A549 treated with GW870086 at 1 μM for 4 hours (cell line): ENCODE measurements around the gene USP54. TPM values are rescaled to one million over a fixed set of nuclear protein-coding genes. Genes with fewer than 3 reads are reported as not detected.

Experiments used
- total RNA-seq: library from RNA; stranded (reverse); fragments of 200-300 nt; extraction: Qiagen RNA extraction; gene quantifications from 5 replicates; pipeline ENCODE4 v1.2.3, GENCODE V29; 2022; ENCODE audit warnings: low read depth

USP54 gene, protein sequence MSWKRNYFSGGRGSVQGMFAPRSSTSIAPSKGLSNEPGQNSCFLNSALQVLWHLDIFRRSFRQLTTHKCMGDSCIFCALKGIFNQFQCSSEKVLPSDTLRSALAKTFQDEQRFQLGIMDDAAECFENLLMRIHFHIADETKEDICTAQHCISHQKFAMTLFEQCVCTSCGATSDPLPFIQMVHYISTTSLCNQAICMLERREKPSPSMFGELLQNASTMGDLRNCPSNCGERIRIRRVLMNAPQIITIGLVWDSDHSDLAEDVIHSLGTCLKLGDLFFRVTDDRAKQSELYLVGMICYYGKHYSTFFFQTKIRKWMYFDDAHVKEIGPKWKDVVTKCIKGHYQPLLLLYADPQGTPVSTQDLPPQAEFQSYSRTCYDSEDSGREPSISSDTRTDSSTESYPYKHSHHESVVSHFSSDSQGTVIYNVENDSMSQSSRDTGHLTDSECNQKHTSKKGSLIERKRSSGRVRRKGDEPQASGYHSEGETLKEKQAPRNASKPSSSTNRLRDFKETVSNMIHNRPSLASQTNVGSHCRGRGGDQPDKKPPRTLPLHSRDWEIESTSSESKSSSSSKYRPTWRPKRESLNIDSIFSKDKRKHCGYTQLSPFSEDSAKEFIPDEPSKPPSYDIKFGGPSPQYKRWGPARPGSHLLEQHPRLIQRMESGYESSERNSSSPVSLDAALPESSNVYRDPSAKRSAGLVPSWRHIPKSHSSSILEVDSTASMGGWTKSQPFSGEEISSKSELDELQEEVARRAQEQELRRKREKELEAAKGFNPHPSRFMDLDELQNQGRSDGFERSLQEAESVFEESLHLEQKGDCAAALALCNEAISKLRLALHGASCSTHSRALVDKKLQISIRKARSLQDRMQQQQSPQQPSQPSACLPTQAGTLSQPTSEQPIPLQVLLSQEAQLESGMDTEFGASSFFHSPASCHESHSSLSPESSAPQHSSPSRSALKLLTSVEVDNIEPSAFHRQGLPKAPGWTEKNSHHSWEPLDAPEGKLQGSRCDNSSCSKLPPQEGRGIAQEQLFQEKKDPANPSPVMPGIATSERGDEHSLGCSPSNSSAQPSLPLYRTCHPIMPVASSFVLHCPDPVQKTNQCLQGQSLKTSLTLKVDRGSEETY (N-terminal part only)
- total RNA-seq = 9.3 to 11.9 TPM (median 11.3 TPM) in 5 replicates

DNA sequence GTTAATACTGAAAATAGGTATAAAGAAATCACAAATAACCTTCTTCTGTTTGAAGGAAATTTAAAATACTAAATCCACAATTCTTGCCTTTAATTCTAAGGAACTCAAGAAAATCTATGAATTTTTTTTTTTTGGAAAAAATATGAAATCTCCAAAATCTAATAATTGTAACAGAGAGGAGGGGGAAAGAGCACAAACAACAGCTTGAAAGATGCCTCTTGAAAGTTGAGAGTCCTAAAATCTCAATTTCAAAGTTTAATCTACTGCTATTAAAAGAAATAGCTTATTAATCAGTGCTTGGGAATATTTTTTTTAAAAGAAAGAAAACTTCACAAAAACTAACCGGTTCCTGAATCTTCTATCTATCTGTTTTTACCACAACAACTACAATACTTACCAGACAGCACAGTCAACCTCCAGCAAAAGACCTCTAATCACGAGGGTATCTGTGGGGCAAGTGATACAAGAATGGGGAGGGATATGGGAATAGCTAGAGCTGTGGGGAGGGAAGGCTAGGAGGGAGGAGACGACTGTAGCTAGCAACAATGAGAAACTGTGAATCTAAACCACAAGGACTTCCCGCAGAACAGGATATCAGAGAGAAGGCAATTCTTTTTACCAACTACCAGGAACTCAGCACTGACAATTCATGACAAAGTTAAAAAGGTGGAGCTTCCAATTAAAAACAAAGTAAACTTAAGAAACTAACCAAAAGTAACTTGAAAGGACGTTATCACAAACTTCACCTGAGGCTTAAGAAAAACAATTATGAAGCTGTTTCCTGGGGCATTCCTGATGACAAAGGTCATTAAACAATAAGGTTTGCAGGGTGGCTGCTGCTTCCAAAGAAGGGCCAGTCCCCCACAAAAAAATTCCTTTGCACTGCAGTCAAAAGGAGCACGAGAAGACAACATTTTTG, at the start of gene USP54:
USP54 (minus strand) TSS at position 462 of the 919 bp plus-strand sequence. CDS start 15,684 bp downstream, outside the sequence.

DNA sequence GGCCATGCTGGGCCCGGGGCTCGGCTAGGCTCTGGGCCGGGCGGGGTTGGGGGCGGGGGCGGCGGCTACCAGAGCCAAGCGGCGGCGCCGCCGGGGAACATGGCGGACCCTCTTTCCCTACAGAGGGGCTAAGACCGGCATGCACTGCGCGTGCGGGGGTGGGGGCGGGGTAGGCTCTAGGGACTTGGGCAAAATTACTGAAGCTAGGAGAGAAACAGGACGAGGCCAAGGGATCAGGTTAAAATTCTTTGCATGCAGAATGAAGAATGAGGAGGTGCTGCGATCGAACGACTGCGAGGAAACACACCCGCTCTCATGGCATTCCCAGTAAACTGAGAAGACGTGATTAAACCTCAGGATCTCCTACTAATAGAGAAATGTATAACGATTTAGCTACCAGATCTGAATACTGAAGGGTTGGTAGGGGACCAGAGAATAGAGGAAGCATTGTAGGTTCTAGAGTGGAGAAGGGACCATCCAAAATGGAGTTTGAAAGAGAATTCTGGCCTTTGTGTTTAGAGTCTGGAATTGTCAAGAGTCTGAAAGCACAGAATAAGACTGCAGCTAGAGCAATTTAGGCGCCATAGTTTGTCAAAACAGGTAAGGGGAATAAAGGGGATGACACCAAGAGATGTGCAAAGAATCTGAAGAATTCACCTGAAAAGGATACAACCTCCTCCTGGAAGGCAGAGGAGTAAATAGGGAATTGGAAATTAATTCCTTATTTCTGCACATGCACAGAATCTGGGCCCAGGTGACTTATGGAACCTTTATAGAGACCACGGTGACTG, 95.1 kb downstream of the USP54 start, which contains the start of gene PPP3CB:
PPP3CB (minus strand) TSS at position 141 of the 791 bp plus-strand sequence; CDS start at position 6, 135 bp downstream.

Other genes starting within 250 kb of the USP54 start
- gene CFAP70, start 232.5 kb downstream of the USP54 start, total RNA-seq = 0.10 to 0.21 TPM (median 0.14 TPM) in 5 replicates
- 109 to 125 TPM (median 114 TPM) in 5 replicates for gene ANXA7, start 177.3 kb downstream of the USP54 start, total RNA-seq
- gene MSS51, start 157.8 kb downstream of the USP54 start, total RNA-seq = 0.23 to 0.44 TPM (median 0.39 TPM) in 5 replicates
- gene PPP3CB, start 95.3 kb downstream of the USP54 start, total RNA-seq = 14.4 to 18.8 TPM (median 16.5 TPM) in 5 replicates
- not detected in 5 replicates for gene MYOZ1, start 50.1 kb upstream of the USP54 start, total RNA-seq
- 0.07 TPM in 1 of 5 replicates, not detected in the others for gene SYNPO2L, start 64.7 kb upstream of the USP54 start, total RNA-seq
- gene AGAP5, start 106.8 kb upstream of the USP54 start, total RNA-seq = 2.2 to 3.3 TPM (median 2.4 TPM) in 5 replicates
- 51.4 to 59.2 TPM (median 56.1 TPM) in 5 replicates for gene SEC24C, start 153.0 kb upstream of the USP54 start, total RNA-seq
- 60.7 to 78.7 TPM (median 71.8 TPM) in 5 replicates for gene CHCHD1, start 190.7 kb upstream of the USP54 start, total RNA-seq
- 29.9 to 41.2 TPM (median 39.3 TPM) in 5 replicates for gene ZSWIM8, start 194.3 kb upstream of the USP54 start, total RNA-seq
- gene NDST2, start 220.3 kb upstream of the USP54 start, total RNA-seq = 11.7 to 18.1 TPM (median 15.7 TPM) in 5 replicates